ENCODE results near the gene SRBD1.

The SRBD1 gene

GRCh38 chr2:45404807-45405297, 206.2 kb downstream of the SRBD1 start:
- DNase-seq, result no peak

GRCh38 chr2:45403036-45403435, 208.0 kb downstream of the SRBD1 start:
- DNase-seq, result no peak

GRCh38 chr2:45401431-45401922, 209.6 kb downstream of the SRBD1 start:
- DNase-seq, result no peak

- DNase-seq, result no peak
These were observed 211.9 kb downstream of the SRBD1 start for GRCh38 chr2:45399040-45399784.

- no peak for DNase-seq
These were observed 213.8 kb downstream of the SRBD1 start for GRCh38 chr2:45397292-45397691.

- no peak for DNase-seq
These were observed 214.4 kb downstream of the SRBD1 start for GRCh38 chr2:45396671-45397070.

GRCh38 chr2:45394842-45395241, 216.2 kb downstream of the SRBD1 start:
- DNase-seq, result no peak

GRCh38 chr2:45394216-45394615, 216.9 kb downstream of the SRBD1 start:
- DNase-seq, result no peak

- DNase-seq, result no peak
These were observed 219.2 kb downstream of the SRBD1 start for GRCh38 chr2:45391866-45392265.

- no peak for DNase-seq
These were observed 220.2 kb downstream of the SRBD1 start for GRCh38 chr2:45390861-45391260.

- no peak for DNase-seq
These were observed 220.6 kb downstream of the SRBD1 start for GRCh38 chr2:45390441-45390840.

GRCh38 chr2:45388541-45389100, 222.4 kb downstream of the SRBD1 start:
- DNase-seq, result no peak

GRCh38 chr2:45382744-45383143, 228.3 kb downstream of the SRBD1 start:
- no peak for DNase-seq

- DNase-seq, result no peak
These were observed 230.8 kb downstream of the SRBD1 start for GRCh38 chr2:45380131-45380836.

- no peak for DNase-seq
These were observed 231.5 kb downstream of the SRBD1 start for GRCh38 chr2:45379399-45380087.

- DNase-seq, result no peak
These were observed 237.5 kb downstream of the SRBD1 start for GRCh38 chr2:45373534-45373933.

- no peak for DNase-seq
These were observed 240.7 kb downstream of the SRBD1 start for GRCh38 chr2:45370369-45370768.

- DNase-seq, result no peak
These were observed 242.3 kb downstream of the SRBD1 start for GRCh38 chr2:45368792-45369191.

GRCh38 chr2:45361666-45362065, 249.4 kb downstream of the SRBD1 start:
- DNase-seq, result no peak

GRCh38 chr2:45354776-45355175, 256.3 kb downstream of the SRBD1 start:
- no peak for DNase-seq

GRCh38 chr2:45353879-45354278, 257.2 kb downstream of the SRBD1 start:
- no peak for DNase-seq

- DNase-seq, result no peak
These were observed 258.6 kb downstream of the SRBD1 start for GRCh38 chr2:45352506-45352905.
